Lung (tissue), 12 donors: ENCODE measurements around the gene TRIM32. TPM values are rescaled to one million over a fixed set of nuclear protein-coding genes. Genes with fewer than 3 reads are reported as not detected.

Experiments
- ATAC-seq: fragments of 200-7000 bp; cut with Tn5 transposase; one replicate; pipeline ENCODE4 v1.9.1; 2020; ENCODE audit warnings: moderate number of reproducible peaks; ENCODE audit not compliant: insufficient read depth, low FRiP score
- DNase-seq, 3 donors: peaks; one replicate each; pipeline ENCODE4 v3.0.0-alpha.2; 2013 to 2017
- H3K27ac ChIP-seq, 2 donors: one replicate each; pipeline ENCODE4 v1.5.1; 2013; ENCODE audit warnings: mild to moderate bottlenecking in 2 of 2, moderate library complexity in 2 of 2, control low read depth in 1 of 2, inconsistent platforms in 1 of 2, low read depth in 1 of 2, low read length in 1 of 2
- H3K27me3 ChIP-seq, 3 donors: one replicate each; pipeline ENCODE4 v1.5.1; 2013; ENCODE audit warnings: low read length in 2 of 3; ENCODE audit not compliant: control insufficient read depth in 3 of 3, insufficient read depth in 3 of 3
- H3K36me3 ChIP-seq, 4 donors: one replicate each; pipeline ENCODE4 v1.5.1; 2013; ENCODE audit warnings: low read length in 4 of 4, mild to moderate bottlenecking in 1 of 4, moderate library complexity in 1 of 4; ENCODE audit not compliant: control insufficient read depth in 4 of 4, insufficient read depth in 4 of 4
- H3K4me1 ChIP-seq, 5 donors: one replicate each; pipeline ENCODE4 v1.5.1; 2013; ENCODE audit warnings: low read length in 5 of 5, mild to moderate bottlenecking in 2 of 5, moderate library complexity in 1 of 5; ENCODE audit not compliant: control insufficient read depth in 5 of 5, insufficient read depth in 5 of 5
- H3K4me3 ChIP-seq: one replicate; pipeline ENCODE4 v1.5.1; 2013; ENCODE audit warnings: mild to moderate bottlenecking, control low read depth, moderate library complexity
- H3K9ac ChIP-seq, 2 donors: one replicate each; pipeline ENCODE4 v1.5.1; 2013; ENCODE audit warnings: low read length in 2 of 2, control low read depth in 1 of 2; ENCODE audit not compliant: insufficient read depth in 1 of 2
- H3K9me3 ChIP-seq, 4 donors: one replicate each; pipeline ENCODE4 v1.5.1; 2013; ENCODE audit warnings: low read length in 3 of 4, mild to moderate bottlenecking in 1 of 4, moderate library complexity in 1 of 4; ENCODE audit not compliant: control insufficient read depth in 4 of 4, insufficient read depth in 3 of 4
- CTCF ChIP-seq: IDR thresholded peaks from 2 replicates; pipeline ENCODE4 v1.5.1; 2012; ENCODE audit warnings: mild to moderate bottlenecking; ENCODE audit errors: control extremely low read depth, extremely low read depth
- WGBS, 2 donors: extraction: QIAGEN DNeasy Blood & Tissue Kit; methylation state at CpG; one replicate each; pipeline ENCODE4 v1.1.7; 2013; 5-methylcytosine and 5-hydroxymethylcytosine counted together
- polyA plus RNA-seq, 2 donors: library from polyadenylated mRNA; stranded (reverse); fragments of 200-250 nt; gene quantifications; one replicate each; pipeline ENCODE4 v1.2.1, GENCODE V29; 2013
- total RNA-seq, 2 donors: library from RNA; depleted of rRNA in 1 of 2; stranded (reverse); fragments of >200 nt in 1 of 2; gene quantifications; one replicate each; pipeline ENCODE4 v1.2.1, GENCODE V29; 2014 to 2021
- donor health status: control.
- donor health status: control.
- donor health status: Bipolar disorder and iron deficiency.
- donor health status: healthy.
- donor health status: DM: yes; HTN: yes; CAD: no.

TRIM32 gene
- total and polyA plus RNA-seq, 4 donors: 2.7 to 20.2 (median 12.1) TPM

- H3K4me3 ChIP-seq: no peak overlapping the region
- WGBS, 2 donors: 73 to 79% methylated on average over 4 of the region's 4 CpGs
- H3K36me3 ChIP-seq: no peaks in the 10 kb centered on the region
- H3K27me3 ChIP-seq: no peaks in the 10 kb centered on the region
- H3K4me1 ChIP-seq: peaks cover 0 to 7% (median 0%) of the 10 kb centered on the region in 5 donors
- DNase-seq (no peak), ATAC-seq (no peak)
- no peak overlapping the region for H3K27ac ChIP-seq
- no peaks in the 10 kb centered on the region for H3K9me3 ChIP-seq
- no peak for TF ChIP-seq CTCF
- H3K9ac ChIP-seq: no peak overlapping the region
These were observed 39.6 kb upstream of the TRIM32 start for GRCh38 chr9:116647515-116647809.

- no peak overlapping the region for H3K27ac ChIP-seq
- no peak for ATAC-seq
These were observed 33.6 kb upstream of the TRIM32 start for GRCh38 chr9:116653348-116654058.

GRCh38 chr9:116654059-116654355 is 33.1 kb upstream of the TRIM32 start:
- Histone ChIP-seq H3K36me3 (no peaks in the 10 kb centered on the region), H3K4me1 (peaks cover 0 to 10% (median 0%) of the 10 kb centered on the region in 5 donors), H3K27me3 (no peaks in the 10 kb centered on the region), H3K9me3 (no peaks in the 10 kb centered on the region), H3K27ac (no peak overlapping the region), H3K9ac (no peak overlapping the region), H3K4me3 (no peak overlapping the region)
- DNase-seq (no peak), ATAC-seq (no peak)
- TF ChIP-seq CTCF: no peak
- 78 to 79% methylated on average over 3 of the region's 3 CpGs for WGBS, 2 donors

More at GRCh38 chr9:116653348-116654058, 33.6 kb upstream of the TRIM32 start:
- Histone ChIP-seq H3K36me3 (no peaks in the 10 kb centered on the region), H3K9me3 (no peaks in the 10 kb centered on the region), H3K4me1 (peaks cover 0 to 10% (median 0%) of the 10 kb centered on the region in 5 donors), H3K4me3 (no peak overlapping the region), H3K27me3 (no peaks in the 10 kb centered on the region), H3K9ac (no peak overlapping the region)
- DNase-seq: no peak
- TF ChIP-seq CTCF: no peak
- 88 to 89% methylated on average over 7 of the region's 7 CpGs for WGBS, 2 donors

- no peak overlapping the region for H3K27ac ChIP-seq
These were observed 30.6 kb upstream of the TRIM32 start for GRCh38 chr9:116656501-116656971.

More at GRCh38 chr9:116656501-116656971, 30.6 kb upstream of the TRIM32 start:
- TF ChIP-seq CTCF: no peak
- no peak for DNase-seq
- 50 to 82% methylated on average over 5 of the region's 5 CpGs for WGBS, 2 donors
- ATAC-seq: no peak
- no peaks in the 10 kb centered on the region for H3K36me3 ChIP-seq
- no peaks in the 10 kb centered on the region for H3K27me3 ChIP-seq
- H3K4me1 ChIP-seq: peaks cover 0 to 10% (median 4%) of the 10 kb centered on the region in 5 donors
- no peak overlapping the region for H3K4me3 ChIP-seq
- no peak overlapping the region for H3K9ac ChIP-seq
- no peaks in the 10 kb centered on the region for H3K9me3 ChIP-seq
